NCI-H1105 treated with DMSO at 0.1 percent for 48 hours (cell line): ENCODE results near the gene ERC2.

Source experiments
- DNase-seq: peaks from one replicate; lab custom pipeline; 2025; lab: John Stamatoyannopoulos, UW

ERC2 gene

GRCh38 chr3:56366641-56367162, 101.6 kb downstream of the ERC2 start:
- no peak for DNase-seq

DNA sequence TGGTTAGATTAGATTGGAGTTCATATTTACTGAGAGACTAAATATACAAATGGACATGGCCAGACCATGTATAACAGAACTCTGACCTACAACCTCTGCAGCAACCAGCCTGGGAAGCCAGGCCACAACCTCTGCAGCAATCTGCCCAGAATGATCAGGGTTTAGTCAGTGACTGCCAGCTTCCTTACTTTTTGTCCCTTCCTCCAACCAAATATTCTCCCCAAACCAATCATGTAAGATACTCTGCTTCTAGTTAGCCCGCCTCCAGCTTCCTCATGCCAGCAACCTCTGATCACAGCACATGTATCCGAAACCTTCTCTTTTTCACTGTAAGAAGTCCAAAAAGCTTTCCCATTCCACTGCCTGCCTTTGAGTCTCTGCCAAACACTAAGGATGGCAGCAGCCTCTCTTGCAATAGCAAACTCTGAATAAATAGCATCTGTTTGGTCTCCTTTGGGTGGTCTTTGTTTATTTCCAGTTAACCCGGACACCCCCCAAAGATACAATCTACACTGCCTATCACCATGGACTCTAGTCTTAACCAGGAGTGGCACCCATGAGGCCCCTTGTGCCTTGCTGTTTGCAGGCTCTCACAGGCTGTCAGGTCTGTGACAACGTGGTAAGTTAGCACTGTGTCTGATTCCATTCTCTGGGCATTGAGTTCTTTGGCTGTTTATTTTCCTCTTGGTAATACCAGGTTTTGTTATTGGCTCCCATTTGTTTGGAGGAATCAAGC, 102.2 kb downstream of the ERC2 start:
- DNase-seq = no peak

DNA sequence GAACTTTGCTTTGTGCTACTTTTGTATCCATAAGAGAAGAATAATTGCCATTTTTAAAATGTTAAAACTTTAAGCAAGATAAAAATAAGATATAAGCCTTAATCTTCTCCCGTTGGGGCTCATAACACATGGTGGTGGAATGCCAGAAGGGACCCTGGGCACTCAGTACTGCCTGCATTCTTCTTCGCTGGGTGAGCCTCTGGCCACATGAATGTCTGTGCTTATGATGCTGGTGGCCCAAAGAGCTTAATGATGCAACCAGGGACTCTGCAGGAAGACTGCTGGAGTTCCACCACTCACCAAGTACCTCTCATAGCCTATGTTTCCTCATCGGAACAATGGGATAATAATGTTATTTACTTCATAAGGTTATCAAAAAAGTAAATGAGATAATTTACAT, 103.6 kb downstream of the ERC2 start:
- no peak for DNase-seq

- DNase-seq = no peak
Measured at GRCh38 chr3:56363720-56364119, 104.5 kb downstream of the ERC2 start.

GRCh38 chr3:56361731-56362130, 106.5 kb downstream of the ERC2 start:
- no peak for DNase-seq

DNA sequence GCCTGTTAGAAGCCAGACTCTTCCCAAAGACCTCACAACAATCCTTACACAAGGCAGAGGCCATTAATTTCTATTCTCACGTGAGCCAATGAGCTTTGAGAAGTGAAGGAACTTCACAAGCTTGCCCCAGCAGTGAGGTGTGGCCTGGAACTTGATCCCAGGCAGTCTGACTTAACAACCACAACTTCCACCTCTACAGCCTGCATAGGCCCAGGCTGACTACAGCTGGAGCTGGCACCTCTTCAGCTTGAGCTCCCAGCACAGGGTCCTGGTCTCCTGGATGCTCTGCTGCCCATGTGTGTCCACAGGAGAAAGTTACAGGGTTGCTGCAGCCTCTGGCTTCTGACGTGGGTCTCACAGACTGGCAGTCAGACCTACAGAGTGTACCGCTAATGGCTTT, 111.0 kb downstream of the ERC2 start:
- DNase-seq = no peak

DNA sequence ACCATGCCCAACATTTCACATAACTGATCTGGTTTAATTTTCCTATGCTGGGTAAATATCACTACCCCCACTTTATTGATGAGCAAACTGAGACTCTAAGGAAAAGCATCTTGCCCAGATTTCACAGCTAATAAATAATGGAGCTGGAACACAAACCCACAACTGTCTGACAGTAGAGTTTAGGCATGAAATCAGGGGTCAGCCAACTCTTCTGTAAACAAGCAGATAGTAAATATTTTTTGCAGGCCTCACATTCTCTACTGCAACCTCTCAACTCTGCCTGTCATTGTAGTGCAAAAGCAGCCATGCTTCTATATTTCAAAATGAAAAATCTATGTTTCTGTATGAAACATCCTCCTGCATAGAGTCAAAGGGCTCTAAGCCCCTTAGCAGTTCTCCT, 111.5 kb downstream of the ERC2 start:
- no peak for DNase-seq

DNA sequence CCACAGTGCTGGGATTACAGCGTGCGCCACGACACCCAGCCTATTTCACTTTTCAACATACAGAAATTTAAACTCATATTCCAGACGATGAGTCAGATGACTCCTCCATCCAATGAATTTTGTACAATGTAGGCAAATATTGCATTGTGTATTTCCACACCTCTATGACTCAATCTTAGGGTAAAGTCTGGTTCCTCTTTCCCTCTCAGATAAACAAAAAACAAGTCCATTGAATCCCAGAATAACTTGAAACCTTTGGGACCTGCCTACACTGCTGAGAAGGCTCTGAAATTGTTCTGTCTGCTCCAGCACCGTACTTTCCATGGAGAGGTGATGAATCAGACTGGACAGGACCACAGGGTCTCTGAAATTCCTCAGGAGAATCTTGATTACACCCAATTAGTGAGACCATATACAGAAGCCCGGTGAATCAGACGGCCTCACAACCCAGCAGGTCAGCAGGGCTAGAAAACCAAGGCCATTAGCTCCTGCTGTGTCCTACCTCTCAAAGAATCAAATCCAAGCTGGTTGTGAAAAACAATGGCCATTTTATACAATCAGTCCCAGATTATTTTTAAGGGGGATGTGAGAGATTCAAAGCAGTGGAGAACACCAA, 112.6 kb downstream of the ERC2 start:
- DNase-seq = no peak

- no peak for DNase-seq
Measured at GRCh38 chr3:56351537-56351936, 116.7 kb downstream of the ERC2 start.

DNA sequence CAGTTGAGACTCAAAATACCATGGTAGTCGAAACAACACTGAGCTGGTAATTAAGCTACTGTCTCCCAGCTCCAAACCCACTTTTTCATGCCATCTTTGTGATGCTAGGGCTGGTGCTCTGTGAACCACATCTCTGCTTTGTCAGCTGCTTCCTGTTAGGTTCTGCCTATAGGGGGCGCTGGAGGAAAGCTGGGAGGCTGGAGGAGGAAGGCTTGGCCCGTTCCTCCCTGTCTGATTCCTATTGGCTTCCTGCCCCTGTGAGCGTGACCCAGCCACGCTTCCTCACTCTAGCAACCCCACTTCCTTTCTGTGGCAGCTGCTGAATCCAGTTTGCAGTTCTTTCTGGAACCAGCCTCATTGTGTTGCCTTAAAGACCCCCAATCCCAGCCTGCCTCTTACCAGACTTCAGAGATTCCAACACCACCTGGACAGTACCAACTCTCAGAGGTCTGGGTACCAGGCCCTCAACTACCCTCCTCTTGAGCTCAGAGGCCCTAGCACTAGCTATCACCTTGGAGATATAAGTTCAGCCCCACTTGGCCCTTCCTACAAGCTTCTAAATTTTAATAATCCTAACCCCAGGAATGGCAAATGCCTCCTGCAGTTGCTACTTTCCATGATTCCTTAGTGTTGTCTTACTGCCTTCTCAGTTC, 120.9 kb downstream of the ERC2 start:
- no peak for DNase-seq

DNA sequence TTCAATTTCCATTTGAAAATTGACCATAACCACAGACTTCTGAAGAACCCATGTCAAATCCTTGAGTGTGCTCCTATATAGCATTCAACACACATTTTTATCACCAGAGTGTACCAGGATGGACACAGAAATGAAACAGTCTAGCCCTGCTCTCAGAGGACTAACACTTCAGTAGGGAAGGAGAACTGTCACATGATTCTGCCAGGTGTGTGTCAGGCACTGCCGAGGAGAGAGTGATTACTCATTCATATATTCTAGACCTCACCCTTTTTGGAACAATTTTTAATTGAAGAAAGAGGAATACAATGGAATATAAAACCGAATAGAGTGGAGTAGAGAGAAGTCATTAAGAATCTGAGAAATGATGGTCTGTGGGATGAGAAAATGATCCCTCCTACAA, 125.8 kb downstream of the ERC2 start:
- peak; percentile 17 for DNase-seq

- no peak for DNase-seq
Measured at GRCh38 chr3:56339671-56340070, 128.6 kb downstream of the ERC2 start.

DNA sequence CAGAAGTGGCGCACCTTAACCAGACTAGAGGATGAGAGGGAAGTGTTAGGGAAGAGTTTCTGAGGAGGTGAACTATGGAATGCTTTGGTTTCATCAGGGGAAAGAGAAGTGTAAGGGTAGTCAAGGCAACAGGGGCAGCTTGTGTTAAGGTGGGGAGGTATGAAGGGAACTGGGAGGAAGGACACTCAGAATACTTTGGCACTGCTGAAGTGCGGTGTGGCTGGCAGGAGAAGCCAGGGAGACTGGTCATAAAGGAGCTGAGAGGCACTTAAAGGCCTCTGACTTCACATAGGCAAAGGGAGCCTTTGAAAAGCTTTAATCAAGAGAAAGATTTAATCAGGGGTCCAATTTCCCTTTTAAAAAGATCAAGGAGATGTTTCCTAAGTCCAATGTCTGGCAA, 129.0 kb downstream of the ERC2 start:
- DNase-seq = no peak

GRCh38 chr3:56336023-56336422, 132.2 kb downstream of the ERC2 start:
- no peak for DNase-seq

- no peak for DNase-seq
Measured at GRCh38 chr3:56324473-56324872, 143.8 kb downstream of the ERC2 start.

DNA sequence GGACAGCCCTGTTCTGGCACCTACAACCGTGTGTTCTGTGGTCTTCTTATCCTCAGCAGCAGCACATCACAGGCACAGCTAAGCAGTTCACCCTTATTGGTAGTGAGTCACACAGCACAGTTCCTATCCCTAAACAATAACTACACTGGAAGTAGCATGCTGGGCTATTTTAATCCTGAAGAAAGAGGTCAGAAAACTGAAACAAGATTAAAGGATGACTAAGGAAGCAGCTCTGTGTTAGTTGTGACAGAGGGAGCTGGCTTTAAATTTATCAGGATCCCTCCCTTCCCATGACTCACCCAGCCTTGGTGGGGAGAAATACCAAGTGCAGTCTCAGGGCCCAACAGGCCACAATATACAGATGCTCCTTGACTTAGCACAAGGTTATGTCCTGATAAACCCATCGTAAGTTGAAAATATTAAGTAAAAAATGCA, 144.3 kb downstream of the ERC2 start:
- DNase-seq = no peak

DNA sequence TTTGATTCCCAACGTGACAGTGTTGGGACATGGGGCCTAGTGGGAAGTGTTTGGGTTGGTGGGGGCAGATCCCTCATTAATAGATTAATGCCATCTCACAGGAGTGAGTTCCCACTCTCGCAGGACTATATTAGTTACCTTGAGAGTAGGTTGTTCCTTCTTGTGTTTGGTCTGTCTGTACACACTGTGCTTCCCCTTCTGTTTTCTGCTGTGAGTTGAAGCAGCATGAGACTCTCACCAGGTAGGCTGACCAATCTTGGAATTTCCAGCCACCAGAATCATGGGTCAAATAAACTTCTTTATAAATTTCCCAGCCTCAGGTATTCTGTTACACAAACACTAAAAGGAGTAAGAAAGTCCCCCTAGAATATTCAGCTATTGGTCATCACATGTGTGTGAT, 145.4 kb downstream of the ERC2 start:
- DNase-seq = no peak

- DNase-seq = no peak
Measured at GRCh38 chr3:56321892-56322291, 146.4 kb downstream of the ERC2 start.

GRCh38 chr3:56321383-56321782, 146.9 kb downstream of the ERC2 start:
- DNase-seq = no peak

GRCh38 chr3:56320883-56321282, 147.4 kb downstream of the ERC2 start:
- DNase-seq = no peak

DNA sequence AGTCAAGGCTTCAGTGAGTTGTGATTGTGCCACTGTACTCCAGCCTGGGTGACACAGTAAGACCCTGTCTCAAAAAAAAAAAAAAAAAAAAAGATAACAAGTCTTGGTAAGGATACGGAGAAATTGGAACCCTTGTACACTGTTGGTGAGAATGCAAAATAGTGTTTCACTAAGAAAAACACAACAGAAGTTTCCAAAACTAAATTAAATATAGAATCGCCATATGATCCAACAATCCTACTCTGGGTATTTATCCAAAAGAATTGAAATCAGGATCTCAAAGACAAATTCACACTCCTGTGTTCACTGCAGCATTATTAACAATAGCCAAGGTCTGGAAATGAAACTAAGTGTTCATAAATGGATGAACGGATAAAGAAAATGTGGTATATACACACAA, 149.4 kb downstream of the ERC2 start:
- DNase-seq = no peak

DNA sequence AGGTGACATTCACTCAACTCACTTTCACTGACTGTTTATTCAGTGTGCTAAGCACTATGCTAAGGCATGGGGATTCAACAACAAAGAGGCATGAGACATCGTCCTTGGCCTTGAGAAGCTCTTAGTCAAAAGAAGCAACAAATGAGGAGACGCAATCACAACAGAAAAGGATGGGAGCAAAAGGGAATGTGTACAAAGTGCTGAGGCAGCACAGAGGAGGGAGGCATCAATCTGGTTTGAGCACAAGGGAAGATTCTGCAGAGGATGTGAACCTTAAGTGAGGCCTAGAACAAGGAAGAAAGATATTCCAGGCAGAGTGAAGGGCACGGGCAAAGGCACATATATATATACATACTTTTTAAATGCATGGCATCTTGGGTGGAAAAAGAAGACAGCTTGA, 151.3 kb downstream of the ERC2 start:
- DNase-seq = no peak

- no peak for DNase-seq
Measured at GRCh38 chr3:56314842-56315241, 153.4 kb downstream of the ERC2 start.
